GM12878 (cell line): Measurements from ENCODE around the gene INO80B. TPM values are rescaled to one million over a fixed set of nuclear protein-coding genes. Genes with fewer than 3 reads are reported as not detected.

Experiments
- ATAC-seq: fragments of 200-7000 bp; cut with Tn5 transposase; 3 replicates; pipeline ENCODE4 v1.9.1; 2020; ENCODE audit warnings: mild to moderate bottlenecking, moderate library complexity
- BruUV-seq: library from RNA; stranded (reverse); fragments of 400-500 nt; replicated peaks from 2 replicates; lab custom pipeline; 2021; lab: Mats Ljungman, UMichigan
- CTCF ChIA-PET: fragments of 300-600 bp; sonication (Branson Sonifier 250); formaldehyde crosslinking; extraction: SDS; loops from one replicate; lab custom pipeline; 2021; ENCODE audit warnings: inconsistent platforms; lab: Yijun Ruan, JAX
- POLR2A ChIA-PET: fragments of 350-600 bp; formaldehyde crosslinking; extraction: SDS; loops from one replicate; lab custom pipeline; 2021; ENCODE audit warnings: inconsistent platforms; lab: Charles Lee
- RAD21 ChIA-PET: fragments of 300-600 bp; sonication (Branson Sonifier 250); formaldehyde crosslinking; loops from one replicate; lab custom pipeline; 2023; ENCODE audit warnings: antibody characterized with exemption; ENCODE audit not compliant: unreplicated experiment; lab: Charles Lee
- SMC1A ChIA-PET: fragments of 300-600 bp; sonication (Branson Sonifier 250); formaldehyde crosslinking; loops from one replicate; lab custom pipeline; 2023; ENCODE audit not compliant: unreplicated experiment, uncharacterized antibody; lab: Charles Lee
- DNase-seq: peaks from one replicate; pipeline ENCODE4 v3.0.0-alpha.2; 2011; ENCODE audit warnings: low read depth, low spot score
- FAIRE-seq: peaks from 3 replicates; lab custom pipeline; 2011; peaks lifted over from hg19 to GRCh38; lab: Jason Lieb, UNC
- H2AFZ ChIP-seq: 2 replicates; pipeline ENCODE4 v1.6.0; 2011; ENCODE audit warnings: low read depth, low read length, control low read depth; ENCODE audit not compliant: control insufficient read depth
- H3K27ac ChIP-seq: 2 replicates; pipeline ENCODE4 v1.5.1; 2011; ENCODE audit warnings: control low read depth; ENCODE audit not compliant: control insufficient read depth, insufficient read depth
- H3K27me3 ChIP-seq, 2 experiments: replicated peaks in 1 of 2; 2 replicates each; pipeline versions ENCODE4 v1.6.0 to v1.6.1; 2011; ENCODE audit warnings: low read length in 1 of 2; ENCODE audit not compliant: control insufficient read depth in 2 of 2, insufficient read depth in 2 of 2
- H3K36me3 ChIP-seq, 2 experiments: 2 replicates each; pipeline ENCODE4 v1.5.1; 2011; ENCODE audit warnings: low read length in 1 of 2; ENCODE audit not compliant: control insufficient read depth in 2 of 2, insufficient read depth in 2 of 2
- H3K4me1 ChIP-seq: 2 replicates; pipeline ENCODE4 v1.6.1; 2011; ENCODE audit warnings: mild to moderate bottlenecking, low read length, moderate library complexity, mixed read lengths; ENCODE audit not compliant: control insufficient read depth, insufficient read depth
- H3K4me2 ChIP-seq: 2 replicates; pipeline ENCODE4 v1.6.0; 2011; ENCODE audit warnings: control low read depth; ENCODE audit not compliant: control insufficient read depth, insufficient read depth
- H3K4me3 ChIP-seq: fragments of 200-600 bp; sonication (generic); 2 replicates; pipeline ENCODE4 v1.5.1; 2016
- H3K79me2 ChIP-seq: 2 replicates; pipeline ENCODE4 v1.6.0; 2011; ENCODE audit warnings: low read length; ENCODE audit not compliant: control insufficient read depth, insufficient read depth
- H3K9ac ChIP-seq: 2 replicates; pipeline ENCODE4 v1.8.0; 2011; ENCODE audit warnings: low read length, control low read depth, mixed read lengths; ENCODE audit not compliant: control insufficient read depth, insufficient read depth
- H3K9me3 ChIP-seq: replicated peaks from 3 replicates; pipeline ENCODE4 v1.5.1; 2011; ENCODE audit warnings: mild to moderate bottlenecking, low read length; ENCODE audit not compliant: control insufficient read depth, insufficient read depth
- H4K20me1 ChIP-seq: 2 replicates; pipeline ENCODE4 v1.6.0; 2011; ENCODE audit not compliant: control insufficient read depth, insufficient read depth
- JUNB ChIP-seq: IDR thresholded peaks from 2 replicates; pipeline ENCODE4 v1.6.1; 2016; ENCODE audit warnings: antibody characterized with exemption, mild to moderate bottlenecking
- NR2C2 ChIP-seq: IDR thresholded peaks from 2 replicates; pipeline ENCODE4 v1.6.1; 2011; ENCODE audit warnings: borderline replicate concordance, low read depth; ENCODE audit not compliant: control insufficient read depth, insufficient read length
- ZBTB40 ChIP-seq: fragments of 450-650 bp; IDR thresholded peaks from 2 replicates; pipeline ENCODE4 v1.6.1; 2016; ENCODE audit warnings: mild to moderate bottlenecking, moderate library complexity, borderline replicate concordance
- ZNF24 ChIP-seq: fragments of 450-650 bp; IDR thresholded peaks from 2 replicates; pipeline ENCODE4 v1.6.1; 2017; ENCODE audit warnings: antibody characterized with exemption, mild to moderate bottlenecking
- WGBS: methylation state at CpG from one replicate; pipeline ENCODE4 v1.1.6; 2016; ENCODE audit warnings: low lambda C conversion rate; ENCODE audit not compliant: insufficient replicate concordance, insufficient coverage; ENCODE audit errors: missing lambda C conversion rate; 5-methylcytosine and 5-hydroxymethylcytosine counted together
- in situ Hi-C: fragments of 300-500 bp; cut with MboI; formaldehyde crosslinking; loops from 9 replicates; pipeline ENCODE4 v1.14.3; 2018; ENCODE audit warnings: mixed read lengths
- intact Hi-C: fragments of 100-400 bp; cut with micrococcal nuclease; formaldehyde crosslinking; loops from one replicate; pipeline ENCODE4 v1.14.2; 2022; ENCODE audit not compliant: unreplicated experiment
- polyA plus RNA-seq, 11 experiments: library from polyadenylated mRNA; depleted of rRNA in 4 of 11; unstranded in 6 of 11; stranded (reverse) in 5 of 11; fragments of >200 nt; fragmentation: Nextera tagmentation in 4 of 11; fragmentation: Illumina TruSeq in 1 of 11; extraction: Ambion mirVana in 4 of 11; extraction: Trizol in 1 of 11; gene quantifications; 1 replicate in 1 of 11; 2 replicates in 10 of 11; pipeline versions ENCODE4 v1.2.1 to v1.2.3, GENCODE V29; 2011 to 2016; ENCODE audit warnings: inconsistent platforms in 2 of 11, missing spikeins in 2 of 11, low read depth in 1 of 11
- total RNA-seq, 4 experiments: library from RNA; depleted of rRNA in 3 of 4; stranded (reverse); fragments of >200 nt in 3 of 4; fragmentation: Illumina TruSeq in 1 of 4; extraction: Trizol in 1 of 4; gene quantifications; 2 replicates each; pipeline versions ENCODE4 v1.2.1 to v1.2.3, GENCODE V29; 2013 to 2021
- TF ChIP-seq, protein P1 (sequence below): fragments of 450-650 bp; IDR thresholded peaks from 2 replicates; pipeline ENCODE4 v1.6.1; 2016; ENCODE audit warnings: mild to moderate bottlenecking

Gene INO80B
- total and polyA plus RNA-seq, 10 of the 15 experiments (the other 5 are each of a cell fraction or from before 2014, with no cell fraction given): 1.3 to 26.7 (median 11.1) TPM

GRCh38 chr2:74436111-74436805 is 18.6 kb upstream of the INO80B start:
- BruUV-seq: no TSS peak
- peaks cover 22% of the 10 kb centered on the region for H3K4me1 ChIP-seq
- SMC1A ChIA-PET: interaction anchor here (1.0 kb wide), 1 partner anchor 11 kb away, joined by 3 read pairs; no protein-coding TSS in a partner anchor
- ATAC-seq: no peak
- no peak for FAIRE-seq
- intact Hi-C loops: no loop called here
- whole genome bisulfite sequencing: 89% methylated on average over 42 of the region's 43 CpGs
- H2AFZ ChIP-seq: no peak overlapping the region
- in situ Hi-C loops: no loop called here
- H3K9me3 ChIP-seq: no peaks in the 10 kb centered on the region
- no peak overlapping the region for H3K4me3 ChIP-seq
- CTCF ChIA-PET: interaction anchor here (1.1 kb wide), 1 partner anchor 21 kb away, joined by 3 read pairs; no protein-coding TSS in a partner anchor
- POLR2A ChIA-PET: no interaction called here
- H3K4me2 ChIP-seq: peak overlapping the region; percentile 10; the same call in 1 of the 2 replicates
- RAD21 ChIA-PET: no interaction called here
- peaks cover 0 to 2% of the 10 kb centered on the region in 2 experiments; a peak in 1 of 4 replicates for H3K27me3 ChIP-seq
- no peaks in the 10 kb centered on the region for H3K36me3 ChIP-seq
- TF ChIP-seq, protein P1, sequence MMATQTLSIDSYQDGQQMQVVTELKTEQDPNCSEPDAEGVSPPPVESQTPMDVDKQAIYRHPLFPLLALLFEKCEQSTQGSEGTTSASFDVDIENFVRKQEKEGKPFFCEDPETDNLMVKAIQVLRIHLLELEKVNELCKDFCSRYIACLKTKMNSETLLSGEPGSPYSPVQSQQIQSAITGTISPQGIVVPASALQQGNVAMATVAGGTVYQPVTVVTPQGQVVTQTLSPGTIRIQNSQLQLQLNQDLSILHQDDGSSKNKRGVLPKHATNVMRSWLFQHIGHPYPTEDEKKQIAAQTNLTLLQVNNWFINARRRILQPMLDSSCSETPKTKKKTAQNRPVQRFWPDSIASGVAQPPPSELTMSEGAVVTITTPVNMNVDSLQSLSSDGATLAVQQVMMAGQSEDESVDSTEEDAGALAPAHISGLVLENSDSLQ: no peak
- no peak for TF ChIP-seq ZNF24
- no peak for TF ChIP-seq JUNB
- no peak for TF ChIP-seq NR2C2
- no peak for TF ChIP-seq ZBTB40
- no peak overlapping the region for H3K9ac ChIP-seq
- H4K20me1 ChIP-seq: no peaks in the 10 kb centered on the region
- H3K79me2 ChIP-seq: no peaks in the 10 kb centered on the region; the same call in 1 of the 2 replicates
- H3K27ac ChIP-seq: no peak overlapping the region
- DNase-seq: no peak
